Mesenchymal stem cell (in vitro differentiated cells and primary cell): Measurements from ENCODE around the gene TMEM181.
A peak's percentile ranks its signal among the peaks of the same experiment; 100 is the strongest.

Experiments used
- DNase-seq: peaks from one replicate; pipeline ENCODE4 v3.0.0-alpha.2; 2013
- H2AFZ ChIP-seq: one replicate; pipeline ENCODE4 v1.6.1; 2013; ENCODE audit warnings: low read depth, mild to moderate bottlenecking, control low read depth, inconsistent platforms, low read length, moderate library complexity
- H2AK5ac ChIP-seq: 2 replicates; pipeline ENCODE4 v1.6.1; 2013; ENCODE audit warnings: low read length, moderate library complexity, mild to moderate bottlenecking, inconsistent platforms; ENCODE audit not compliant: severe bottlenecking
- H2BK120ac ChIP-seq: one replicate; pipeline ENCODE4 v1.6.1; 2013; ENCODE audit warnings: low read depth, mild to moderate bottlenecking, inconsistent platforms, low read length, moderate library complexity
- H2BK12ac ChIP-seq, 2 experiments: one replicate each; pipeline ENCODE4 v1.6.1; 2013; ENCODE audit warnings: inconsistent platforms in 2 of 2, low read length in 2 of 2, mild to moderate bottlenecking in 2 of 2, moderate library complexity in 2 of 2, control low read depth in 1 of 2
- H2BK15ac ChIP-seq: one replicate; pipeline ENCODE4 v1.6.1; 2013; ENCODE audit warnings: mild to moderate bottlenecking, low read depth, inconsistent platforms; ENCODE audit not compliant: poor library complexity, severe bottlenecking
- H2BK5ac ChIP-seq: 2 replicates; pipeline ENCODE4 v1.6.1; 2013; ENCODE audit warnings: low read depth, mild to moderate bottlenecking, low read length, control low read depth, inconsistent platforms; ENCODE audit not compliant: poor library complexity, severe bottlenecking
- H3K14ac ChIP-seq, 2 experiments: one replicate each; pipeline ENCODE4 v1.6.1; 2013; ENCODE audit warnings: inconsistent platforms in 2 of 2, low read length in 2 of 2, control low read depth in 1 of 2, mild to moderate bottlenecking in 1 of 2, moderate library complexity in 1 of 2
- H3K18ac ChIP-seq, 2 experiments: one replicate each; pipeline ENCODE4 v1.6.1; 2013; ENCODE audit warnings: inconsistent platforms in 2 of 2, low read length in 2 of 2, control low read depth in 1 of 2, low read depth in 1 of 2, mild to moderate bottlenecking in 1 of 2
- H3K23ac ChIP-seq, 2 experiments: one replicate each; pipeline ENCODE4 v1.6.1; 2013; ENCODE audit warnings: inconsistent platforms in 2 of 2, low read length in 2 of 2, mild to moderate bottlenecking in 2 of 2, moderate library complexity in 2 of 2, control low read depth in 1 of 2
- H3K27ac ChIP-seq: 2 replicates; pipeline ENCODE4 v1.5.1; 2013; ENCODE audit warnings: mild to moderate bottlenecking, moderate library complexity, low read length, control low read depth, inconsistent platforms; ENCODE audit not compliant: poor library complexity, severe bottlenecking
- H3K27me3 ChIP-seq, 2 experiments: 2 replicates each; pipeline versions ENCODE4 v1.6.1 to v1.7.0; 2013; ENCODE audit warnings: low read length in 2 of 2, mild to moderate bottlenecking in 2 of 2, moderate library complexity in 2 of 2, control low read depth in 1 of 2, inconsistent platforms in 1 of 2; ENCODE audit not compliant: control insufficient read depth in 1 of 2, insufficient read depth in 1 of 2
- H3K36me3 ChIP-seq, 2 experiments: 2 replicates each; pipeline versions ENCODE4 v1.6.1 to v1.7.0; 2013; ENCODE audit warnings: low read length in 2 of 2, control low read depth in 1 of 2, inconsistent platforms in 1 of 2, low read depth in 1 of 2, mild to moderate bottlenecking in 1 of 2; ENCODE audit not compliant: insufficient read depth in 2 of 2, control insufficient read depth in 1 of 2
- H3K4ac ChIP-seq, 2 experiments: one replicate each; pipeline ENCODE4 v1.6.1; 2013; ENCODE audit warnings: inconsistent platforms in 2 of 2, low read length in 2 of 2, mild to moderate bottlenecking in 2 of 2, moderate library complexity in 2 of 2, control low read depth in 1 of 2, low read depth in 1 of 2
- H3K4me1 ChIP-seq: 2 replicates; pipeline ENCODE4 v1.6.1; 2013; ENCODE audit warnings: low read depth, low read length, control low read depth; ENCODE audit not compliant: control insufficient read depth, insufficient read depth
- H3K4me2 ChIP-seq: 2 replicates; pipeline ENCODE4 v1.6.1; 2013; ENCODE audit warnings: low read length, mild to moderate bottlenecking, inconsistent platforms; ENCODE audit not compliant: poor library complexity, severe bottlenecking
- H3K4me3 ChIP-seq, 2 experiments: 2 replicates each; pipeline versions ENCODE4 v1.5.1 to v1.7.0; 2013; ENCODE audit warnings: low read length in 2 of 2, mild to moderate bottlenecking in 2 of 2, control low read depth in 1 of 2, low read depth in 1 of 2; ENCODE audit not compliant: insufficient read depth in 1 of 2
- H3K79me1 ChIP-seq: replicated peaks from 2 replicates; pipeline ENCODE4 v1.6.1; 2013; ENCODE audit warnings: mild to moderate bottlenecking, control low read depth, low read length, inconsistent platforms; ENCODE audit not compliant: poor library complexity, severe bottlenecking
- H3K9ac ChIP-seq: 2 replicates; pipeline ENCODE4 v1.7.0; 2013; ENCODE audit warnings: mild to moderate bottlenecking, low read length, moderate library complexity
- H3K9me3 ChIP-seq: 2 replicates; pipeline ENCODE4 v1.7.0; 2013; ENCODE audit warnings: mild to moderate bottlenecking, low read length; ENCODE audit not compliant: control insufficient read depth
- H4K8ac ChIP-seq: one replicate; pipeline ENCODE4 v1.6.1; 2013; ENCODE audit warnings: inconsistent platforms, mild to moderate bottlenecking, low read length, moderate library complexity
- H4K91ac ChIP-seq: one replicate; pipeline ENCODE4 v1.6.1; 2013; ENCODE audit warnings: mild to moderate bottlenecking, low read length, inconsistent platforms
- WGBS: methylation state at CpG from one replicate; pipeline ENCODE4 v1.1.7; 2013; ENCODE audit warnings: mixed read lengths; 5-methylcytosine and 5-hydroxymethylcytosine counted together

The TMEM181 gene

DNA sequence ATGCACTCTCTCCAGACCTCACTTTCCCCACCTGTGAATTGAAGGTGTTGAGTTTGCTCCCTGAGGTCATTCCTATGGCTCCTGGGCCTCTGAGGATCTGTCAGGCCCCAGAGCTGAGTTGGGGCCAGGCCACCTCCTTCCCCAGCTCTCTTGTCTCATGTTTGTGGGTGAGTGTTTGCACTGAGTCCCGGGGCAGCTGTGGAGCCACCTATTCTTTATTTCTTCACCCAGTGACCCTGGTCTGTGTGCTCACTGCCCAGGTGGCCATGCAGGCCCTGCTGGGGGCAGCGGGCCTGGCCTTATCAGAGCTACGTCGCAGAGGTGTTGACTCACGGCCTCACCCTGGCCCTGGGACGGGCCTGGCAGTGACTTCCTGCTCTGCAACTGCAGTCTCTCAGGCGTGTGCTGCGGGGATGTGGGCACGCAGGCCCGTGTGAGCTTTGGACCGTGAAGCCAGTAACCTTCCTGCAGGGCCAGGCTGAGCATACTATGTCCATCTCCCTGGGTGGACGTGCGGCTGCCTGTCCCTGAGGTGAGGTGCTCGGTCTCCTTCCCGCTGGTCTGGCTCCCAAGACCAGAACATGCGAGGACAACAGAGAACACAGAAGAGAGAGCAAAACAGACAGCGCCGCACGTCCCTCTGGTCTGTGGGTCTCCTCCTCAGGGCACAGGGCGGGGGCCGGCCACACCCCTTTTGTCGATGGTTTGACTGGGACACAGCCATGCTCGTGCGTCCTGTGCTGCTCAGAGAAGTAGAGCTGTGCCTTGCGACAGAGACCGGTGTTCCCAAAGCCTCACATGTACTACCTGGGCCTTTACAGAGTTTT lies 12.1 kb downstream of the TMEM181 start:
- Histone ChIP-seq H3K14ac (peak overlapping the region in 1 of 2 experiments; percentile 53), H3K27me3 (no peaks in the 10 kb centered on the region), H4K91ac (no peak overlapping the region), H3K79me1 (peaks cover 47% of the 10 kb centered on the region), H3K27ac (no peak overlapping the region), H4K8ac (no peak overlapping the region), H2AFZ (no peak overlapping the region), H3K9ac (no peak overlapping the region), H3K4me1 (peaks cover 23% of the 10 kb centered on the region), H3K18ac (no peak overlapping the region), H3K9me3 (no peaks in the 10 kb centered on the region), H3K4me3 (no peak overlapping the region), H2BK5ac (no peak overlapping the region), H3K4ac (no peak overlapping the region), H2BK120ac (no peak overlapping the region), H3K23ac (peak overlapping the region in 1 of 2 experiments; percentile 77), H2AK5ac (no peak overlapping the region), H2BK15ac (no peak overlapping the region), H3K4me2 (no peak overlapping the region), H2BK12ac (no peak overlapping the region), H3K36me3 (peaks cover 12 to 28% of the 10 kb centered on the region in 2 experiments)
- 94% methylated on average over 26 of the region's 26 CpGs for WGBS
- no peak for DNase-seq

DNA sequence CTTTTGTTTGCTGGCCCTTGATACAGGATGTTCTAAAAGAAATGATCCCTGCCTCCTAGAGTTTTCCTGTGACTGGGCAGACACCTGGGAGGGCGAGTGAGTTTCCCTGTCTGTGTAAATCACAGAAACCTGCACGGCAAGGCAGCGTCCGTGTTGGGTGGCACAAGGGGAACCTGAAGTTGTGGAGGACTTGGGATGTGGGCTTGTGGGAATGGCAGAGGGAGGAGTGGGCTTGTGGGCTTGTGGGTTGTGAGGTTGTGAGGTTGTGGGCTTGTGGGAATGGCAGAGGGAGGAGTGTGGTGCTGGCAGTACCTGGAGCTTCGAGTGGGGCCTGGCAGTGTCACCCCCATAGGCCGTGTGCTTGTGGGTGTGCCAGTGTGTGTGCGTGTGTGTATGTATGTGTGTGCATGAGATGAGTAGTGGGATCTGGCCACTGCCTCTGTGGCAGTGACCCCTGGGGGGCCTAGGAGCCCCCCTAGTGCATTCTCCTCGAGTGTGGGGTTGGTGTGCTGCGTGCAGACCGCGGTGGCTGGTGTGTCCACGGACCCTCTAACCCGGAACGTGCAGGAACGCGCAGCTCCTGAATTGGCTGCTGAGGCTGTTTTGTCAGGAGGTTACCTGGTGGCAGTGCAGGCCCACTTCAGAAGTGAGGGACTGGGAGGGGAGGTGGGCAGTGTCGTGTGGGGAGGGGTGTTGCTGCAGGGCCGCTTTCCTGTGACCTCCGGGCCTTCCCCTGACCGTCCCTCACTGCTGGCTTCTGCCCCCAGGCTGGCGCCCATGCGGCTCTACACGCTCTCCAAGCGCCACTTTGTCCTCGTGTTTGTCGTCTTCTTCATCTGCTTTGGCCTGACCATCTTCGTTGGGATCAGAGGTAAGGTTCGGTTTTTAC lies 13.0 kb downstream of the TMEM181 start:
- no peak overlapping the region for H3K27ac ChIP-seq
- WGBS, result 94% methylated on average over 28 of the region's 28 CpGs
- peak overlapping the region in 1 of 2 experiments; percentile 70 for H3K23ac ChIP-seq
- H3K27me3 ChIP-seq, result no peaks in the 10 kb centered on the region
- H3K36me3 ChIP-seq, result peaks cover 12 to 28% of the 10 kb centered on the region in 2 experiments
- peaks cover 42% of the 10 kb centered on the region for H3K79me1 ChIP-seq
- no peak overlapping the region for H3K14ac ChIP-seq
- H4K91ac ChIP-seq, result no peak overlapping the region
- H3K4me2 ChIP-seq, result no peak overlapping the region
- no peak overlapping the region for H2AK5ac ChIP-seq
- no peak overlapping the region for H2BK120ac ChIP-seq
- H3K9me3 ChIP-seq, result no peaks in the 10 kb centered on the region
- DNase-seq, result no peak
- H3K4me3 ChIP-seq, result no peak overlapping the region
- no peak overlapping the region for H2BK15ac ChIP-seq
- no peak overlapping the region for H4K8ac ChIP-seq
- no peak overlapping the region for H3K9ac ChIP-seq
- H2BK5ac ChIP-seq, result no peak overlapping the region
- H3K4ac ChIP-seq, result no peak overlapping the region
- no peak overlapping the region for H3K18ac ChIP-seq
- peaks cover 21% of the 10 kb centered on the region for H3K4me1 ChIP-seq
- H2AFZ ChIP-seq, result no peak overlapping the region
- H2BK12ac ChIP-seq, result no peak overlapping the region

DNA sequence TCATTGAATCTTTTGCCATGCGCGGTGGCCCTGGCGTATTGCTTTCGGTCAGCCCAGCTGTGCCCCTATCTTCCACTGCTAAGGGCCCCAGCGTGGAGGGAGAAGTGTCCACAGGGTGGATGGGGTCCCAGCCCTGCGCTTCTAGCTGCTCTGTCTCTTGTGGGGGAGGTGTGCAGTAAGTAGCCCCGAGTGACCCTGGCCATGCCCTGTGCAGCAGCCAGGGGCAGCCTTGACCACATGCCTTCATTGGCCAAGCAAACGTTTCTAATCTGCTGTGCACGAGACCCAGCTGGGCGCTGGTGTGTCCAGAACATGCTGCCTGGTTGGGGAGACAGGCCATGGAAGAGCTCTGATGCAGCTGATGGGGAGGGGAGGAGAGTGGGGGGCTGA lies 13.6 kb downstream of the TMEM181 start:
- Histone ChIP-seq H3K27me3 (no peaks in the 10 kb centered on the region), H4K8ac (peak overlapping the region; percentile 62), H3K9me3 (no peaks in the 10 kb centered on the region), H4K91ac (no peak overlapping the region), H3K4ac (no peak overlapping the region), H2AFZ (no peak overlapping the region), H3K9ac (no peak overlapping the region), H2BK5ac (no peak overlapping the region), H3K4me1 (peaks cover 17% of the 10 kb centered on the region), H3K27ac (no peak overlapping the region), H3K4me2 (no peak overlapping the region), H2BK12ac (no peak overlapping the region), H2BK15ac (no peak overlapping the region), H3K14ac (no peak overlapping the region), H2AK5ac (no peak overlapping the region), H2BK120ac (no peak overlapping the region), H3K4me3 (no peak overlapping the region), H3K79me1 (peaks cover 40% of the 10 kb centered on the region), H3K18ac (no peak overlapping the region), H3K36me3 (peaks cover 12 to 28% of the 10 kb centered on the region in 2 experiments), H3K23ac (no peak overlapping the region)
- DNase-seq, result no peak
- WGBS, result 96% methylated on average over 10 of the region's 10 CpGs

DNA sequence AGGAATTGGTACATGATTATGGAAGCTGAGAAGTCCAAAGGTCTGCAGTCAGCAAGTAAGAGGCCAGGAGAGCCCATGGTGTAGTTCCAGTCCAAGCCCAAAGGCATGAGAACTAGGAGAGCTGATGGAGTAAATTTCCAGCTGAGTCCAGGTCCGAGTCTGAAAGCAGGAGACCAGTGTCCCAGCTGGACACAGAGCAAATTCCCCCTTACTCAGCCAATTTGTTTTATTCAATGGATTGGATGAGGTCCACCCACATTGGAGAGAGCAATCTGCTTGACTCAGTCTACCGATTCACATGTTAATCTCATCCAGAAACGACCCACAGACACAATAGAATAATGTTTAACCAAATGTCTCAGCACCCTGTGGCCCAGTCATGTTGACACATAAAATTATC lies 14.9 kb downstream of the TMEM181 start:
- Histone ChIP-seq H3K23ac (no peak overlapping the region), H2AFZ (no peak overlapping the region), H3K9ac (no peak overlapping the region), H3K18ac (no peak overlapping the region), H2BK5ac (no peak overlapping the region), H2AK5ac (no peak overlapping the region), H3K4me3 (no peak overlapping the region), H4K8ac (no peak overlapping the region), H3K27ac (no peak overlapping the region), H3K36me3 (peaks cover 12 to 28% of the 10 kb centered on the region in 2 experiments), H3K9me3 (no peaks in the 10 kb centered on the region), H3K4me1 (peaks cover 12% of the 10 kb centered on the region), H3K14ac (no peak overlapping the region), H4K91ac (no peak overlapping the region), H2BK15ac (no peak overlapping the region), H2BK120ac (no peak overlapping the region), H3K79me1 (peaks cover 38% of the 10 kb centered on the region), H3K27me3 (no peaks in the 10 kb centered on the region), H2BK12ac (no peak overlapping the region), H3K4ac (no peak overlapping the region), H3K4me2 (no peak overlapping the region)
- WGBS, result 100% methylated on average over 3 of the region's 3 CpGs
- no peak for DNase-seq
